Omental fat pad (tissue), 4 donors: Measurements from ENCODE around the gene GATAD2A. TPM values are rescaled to one million over a fixed set of nuclear protein-coding genes. Genes with fewer than 3 reads are reported as not detected.

ENCODE experiments used
- ATAC-seq: fragments of 150-250 bp; one replicate; pipeline ENCODE4 v1.9.1; 2016; ENCODE audit warnings: mild to moderate bottlenecking, moderate library complexity; ENCODE audit not compliant: low FRiP score
- DNase-seq: peaks from one replicate; pipeline ENCODE4 v3.0.0-alpha.2; 2019; ENCODE audit warnings: low spot score
- CTCF ChIP-seq, 3 donors: fragments of 450-650 bp; IDR thresholded peaks; one replicate each; pipeline ENCODE4 v1.5.1; 2016 to 2017; ENCODE audit warnings: antibody characterized with exemption in 3 of 3, mild to moderate bottlenecking in 3 of 3, moderate library complexity in 2 of 3
- total RNA-seq, 4 donors: library from RNA; depleted of rRNA; stranded (reverse); fragments of >200 nt; gene quantifications; one replicate each; pipeline ENCODE4 v1.1.0, GENCODE V29; 2016

The GATAD2A gene
- total RNA-seq, 4 donors from 2014 or later = 25.9 to 80.3 (median 35.9) TPM

GRCh38 chr19:19443902-19444680, 38.6 kb downstream of the GATAD2A start:
- DNase-seq = no peak
- ATAC-seq = no peak
- TF ChIP-seq CTCF (IDR thresholded peaks at IDR 0.05) = no peak

- ATAC-seq (no peak), DNase-seq (no peak)
- TF ChIP-seq CTCF (IDR thresholded peaks at IDR 0.05) = no peak
These were observed 39.2 kb downstream of the GATAD2A start for GRCh38 chr19:19444681-19445155.

GRCh38 chr19:19445288-19445687, 39.8 kb downstream of the GATAD2A start:
- TF ChIP-seq CTCF (IDR thresholded peaks at IDR 0.05) = no peak
- ATAC-seq (no peak), DNase-seq (no peak)

GRCh38 chr19:19445911-19446361, 40.5 kb downstream of the GATAD2A start:
- ATAC-seq = no peak
- TF ChIP-seq CTCF (IDR thresholded peaks at IDR 0.05) = no peak
- DNase-seq = no peak

GRCh38 chr19:19446655-19447437, 41.4 kb downstream of the GATAD2A start:
- DNase-seq = no peak
- no peak for ATAC-seq
- no peak for TF ChIP-seq CTCF (IDR thresholded peaks at IDR 0.05)

GRCh38 chr19:19447536-19448237, 42.2 kb downstream of the GATAD2A start:
- DNase-seq (no peak), ATAC-seq (no peak)
- TF ChIP-seq CTCF (IDR thresholded peaks at IDR 0.05) = no peak
